SK-N-SH (cell line): Measurements from ENCODE around the gene ZNF470. TPM values are rescaled to one million over a fixed set of nuclear protein-coding genes. Genes with fewer than 3 reads are reported as not detected.
A peak's percentile ranks its signal among the peaks of the same experiment; 100 is the strongest.

Experiments
- CTCF ChIA-PET: fragments of 300-600, 350-600 bp; formaldehyde crosslinking; extraction: SDS; loops from one replicate; lab custom pipeline; 2021; lab: Yijun Ruan, JAX
- POLR2A ChIA-PET: fragments of 350-600 bp; sonication (Branson Sonifier 250); formaldehyde crosslinking; extraction: SDS; loops from one replicate; lab custom pipeline; 2020; ENCODE audit warnings: antibody characterized with exemption, inconsistent platforms; lab: Yijun Ruan, JAX
- DNase-seq: peaks from one replicate; pipeline ENCODE4 v3.0.0; 2012
- H2AFZ ChIP-seq: fragments of 200-600 bp; sonication (generic); 2 replicates; pipeline ENCODE4 v1.8.1; 2016; ENCODE audit warnings: antibody characterized with exemption, mild to moderate bottlenecking, low read depth
- H3F3A ChIP-seq: fragments of 200-600 bp; sonication (generic); replicated peaks from 2 replicates; pipeline ENCODE3; 2016; ENCODE audit warnings: antibody characterized with exemption, mild to moderate bottlenecking; ENCODE audit not compliant: insufficient read depth
- H3K27ac ChIP-seq, 2 experiments: fragments of 200-500 bp in 1 of 2; fragments of 200-600 bp in 1 of 2; sonication (Bioruptor generic) in 1 of 2; sonication (generic), shearing (Covaris generic) in 1 of 2; 2 replicates each; pipeline versions ENCODE4 v1.5.1 to v1.6.1; 2014 to 2016; ENCODE audit warnings: low read depth in 2 of 2, inconsistent platforms in 1 of 2, low read length in 1 of 2, mild to moderate bottlenecking in 1 of 2, mixed read lengths in 1 of 2
- H3K27me3 ChIP-seq: fragments of 200-600 bp; sonication (generic), shearing (Covaris generic); 2 replicates; pipeline ENCODE4 v1.6.1; 2016; ENCODE audit warnings: mixed run types; ENCODE audit not compliant: insufficient read depth
- H3K36me3 ChIP-seq, 2 experiments: fragments of 200-500 bp in 1 of 2; fragments of 200-600 bp in 1 of 2; sonication (Bioruptor generic) in 1 of 2; sonication (generic) in 1 of 2; replicated peaks in 1 of 2; 2 replicates each; pipeline versions ENCODE3 to v1.5.1; 2014 to 2016; ENCODE audit warnings: low read length in 1 of 2, mild to moderate bottlenecking in 1 of 2; ENCODE audit not compliant: insufficient read depth in 2 of 2, control insufficient read depth in 1 of 2
- H3K4me1 ChIP-seq, 2 experiments: fragments of 200-500 bp in 1 of 2; fragments of 200-600 bp in 1 of 2; sonication (Bioruptor generic) in 1 of 2; sonication (generic), shearing (Covaris generic) in 1 of 2; 2 replicates each; pipeline versions ENCODE4 v1.5.1 to v1.6.1; 2014 to 2016; ENCODE audit warnings: low read depth in 1 of 2, low read length in 1 of 2, mixed run types in 1 of 2; ENCODE audit not compliant: insufficient read depth in 2 of 2, control insufficient read depth in 1 of 2
- H3K4me2 ChIP-seq: fragments of 200-600 bp; sonication (generic), shearing (Covaris generic); 2 replicates; pipeline ENCODE4 v1.6.1; 2017; ENCODE audit warnings: mixed run types
- H3K4me3 ChIP-seq, 2 experiments: fragments of 200-500 bp in 1 of 2; fragments of 200-600 bp in 1 of 2; sonication (Bioruptor generic) in 1 of 2; sonication (generic), shearing (Covaris generic) in 1 of 2; 2 replicates each; pipeline versions ENCODE4 v1.5.1 to v1.8.1; 2014 to 2016; ENCODE audit warnings: low read depth in 2 of 2, inconsistent platforms in 1 of 2, low read length in 1 of 2, mild to moderate bottlenecking in 1 of 2, mixed read lengths in 1 of 2, moderate library complexity in 1 of 2
- H3K79me2 ChIP-seq: fragments of 200-600 bp; sonication (generic); 2 replicates; pipeline ENCODE4 v1.8.1; 2017; ENCODE audit warnings: mild to moderate bottlenecking; ENCODE audit not compliant: insufficient read depth
- H3K9ac ChIP-seq: fragments of 200-600 bp; sonication (generic); 2 replicates; pipeline ENCODE4 v1.6.1; 2017; ENCODE audit warnings: mixed run types
- H3K9me2 ChIP-seq: fragments of 200-600 bp; sonication (generic); 2 replicates; pipeline ENCODE4 v1.6.1; 2017; ENCODE audit warnings: mixed run types
- H3K9me3 ChIP-seq: fragments of 200-600 bp; sonication (generic); 2 replicates; pipeline ENCODE4 v1.6.1; 2017; ENCODE audit warnings: mixed run types, mild to moderate bottlenecking, moderate library complexity
- H4K20me1 ChIP-seq: fragments of 200-600 bp; sonication (generic); 2 replicates; pipeline ENCODE4 v1.6.1; 2017; ENCODE audit warnings: mild to moderate bottlenecking, mixed run types; ENCODE audit not compliant: insufficient read depth
- CTCF ChIP-seq: fragments of 200-600 bp; sonication (generic); IDR thresholded peaks from 2 replicates; pipeline ENCODE4 v1.6.1; 2017; ENCODE audit warnings: antibody characterized with exemption, mild to moderate bottlenecking, moderate library complexity
- EP300 ChIP-seq, 2 experiments: IDR thresholded peaks; 2 replicates each; pipeline versions ENCODE4 v1.4.0 to v1.6.1; 2012; ENCODE audit warnings: borderline replicate concordance in 1 of 2, low read depth in 1 of 2, low read length in 1 of 2
- FOXM1 ChIP-seq: IDR thresholded peaks from 2 replicates; pipeline ENCODE4 v1.4.0; 2012; ENCODE audit warnings: low read depth, mild to moderate bottlenecking
- GABPA ChIP-seq: IDR thresholded peaks from 2 replicates; pipeline ENCODE4 v1.4.0; 2012; ENCODE audit warnings: low read depth, mild to moderate bottlenecking
- IRF3 ChIP-seq: fragments of 150-350 bp; IDR thresholded peaks from 2 replicates; pipeline ENCODE4 v1.6.1; 2016; ENCODE audit warnings: mild to moderate bottlenecking, low read depth, low read length
- MXI1 ChIP-seq: IDR thresholded peaks from 2 replicates; pipeline ENCODE4 v1.6.1; 2012; ENCODE audit warnings: mild to moderate bottlenecking, low read depth, low read length, improper control_type of control experiment
- PBX3 ChIP-seq: IDR thresholded peaks from 2 replicates; pipeline ENCODE4; 2012
- POLR2AphosphoS5 ChIP-seq: IDR thresholded peaks from 2 replicates; pipeline ENCODE4 v1.6.1; 2012; ENCODE audit warnings: low read depth, low read length
- RFX5 ChIP-seq: IDR thresholded peaks from 2 replicates; pipeline ENCODE4 v1.6.1; 2012; ENCODE audit warnings: mild to moderate bottlenecking, improper control_type of control experiment, low read length
- TAF1 ChIP-seq: IDR thresholded peaks from 2 replicates; pipeline ENCODE4 v1.6.1; 2012; ENCODE audit warnings: low read depth, mild to moderate bottlenecking, low read length, moderate library complexity, borderline replicate concordance
- TEAD4 ChIP-seq: IDR thresholded peaks from 2 replicates; pipeline ENCODE4 v1.4.0; 2012; ENCODE audit warnings: mild to moderate bottlenecking, borderline replicate concordance; ENCODE audit not compliant: insufficient read depth
- YY1 ChIP-seq: IDR thresholded peaks from 2 replicates; pipeline ENCODE4 v1.4.0; 2012; ENCODE audit warnings: low read depth, mild to moderate bottlenecking
- WGBS: methylation state at CpG from one replicate; pipeline ENCODE4 v1.1.6; 2017; ENCODE audit warnings: low lambda C conversion rate; 5-methylcytosine and 5-hydroxymethylcytosine counted together
- polyA plus RNA-seq, 3 experiments: library from polyadenylated mRNA; depleted of rRNA; stranded (reverse); fragments of >200 nt; gene quantifications; 2 replicates each; pipeline ENCODE4 v1.2.3, GENCODE V29; 2012
- TF ChIP-seq, protein P1 (sequence below): IDR thresholded peaks from 2 replicates; pipeline ENCODE4 v1.4.0; 2012; ENCODE audit warnings: low read depth, borderline replicate concordance

Gene ZNF470
- polyA plus RNA-seq, 1 of the 3 experiments (the other 2 are of a cell fraction), result 2.5 TPM

- TF ChIP-seq CTCF (no peak), FOXM1 (no peak), GABPA (no peak)
- TF ChIP-seq, all 33 proteins: peak for 0
These were observed 41.9 kb upstream of the ZNF470 start (continued) for GRCh38 chr19:56525214-56525860.

- peaks cover 0 to 11% of the 10 kb centered on the region in 2 experiments; a peak in 1 of 4 replicates for H3K4me1 ChIP-seq
- H3K27ac ChIP-seq, result no peak overlapping the region
- no peaks in the 10 kb centered on the region for H3K27me3 ChIP-seq
- H3K79me2 ChIP-seq, result 0 out of 2 replicates have a peak, but pooled peaks cover 8% of the 10 kb centered on the region
- H2AFZ ChIP-seq, result no peak overlapping the region
- CTCF ChIA-PET, result interaction anchor here (1.3 kb wide), 1 partner anchor 24 kb away, joined by 5 read pairs; no protein-coding TSS in a partner anchor
- H3K4me3 ChIP-seq, result peak overlapping the region; percentile 81 to 83; a peak in 3 of 4 replicates
- no peaks in the 10 kb centered on the region for H4K20me1 ChIP-seq
- H3K9ac ChIP-seq, result no peak overlapping the region
- TF ChIP-seq FOXM1 (no peak), TEAD4 (no peak), IRF3 (no peak)
- TF ChIP-seq, all 33 proteins: peak for 0
- DNase-seq, result no peak
- peaks cover 11 to 21% of the 10 kb centered on the region in 2 experiments for H3K36me3 ChIP-seq
- WGBS, result 71% methylated on average over 3 of the region's 3 CpGs
- POLR2A ChIA-PET, result no interaction called here
- peaks cover 17% of the 10 kb centered on the region; the same call in 1 of the 2 replicates for H3K9me3 ChIP-seq
- peaks cover 4% of the 10 kb centered on the region for H3F3A ChIP-seq
- no peaks in the 10 kb centered on the region for H3K9me2 ChIP-seq
- 0 out of 2 replicates have a peak overlapping the region, but pooled peaks have one; percentile 68 for H3K4me2 ChIP-seq
These were observed 29.8 kb upstream of the ZNF470 start for GRCh38 chr19:56537442-56537841.

DNA sequence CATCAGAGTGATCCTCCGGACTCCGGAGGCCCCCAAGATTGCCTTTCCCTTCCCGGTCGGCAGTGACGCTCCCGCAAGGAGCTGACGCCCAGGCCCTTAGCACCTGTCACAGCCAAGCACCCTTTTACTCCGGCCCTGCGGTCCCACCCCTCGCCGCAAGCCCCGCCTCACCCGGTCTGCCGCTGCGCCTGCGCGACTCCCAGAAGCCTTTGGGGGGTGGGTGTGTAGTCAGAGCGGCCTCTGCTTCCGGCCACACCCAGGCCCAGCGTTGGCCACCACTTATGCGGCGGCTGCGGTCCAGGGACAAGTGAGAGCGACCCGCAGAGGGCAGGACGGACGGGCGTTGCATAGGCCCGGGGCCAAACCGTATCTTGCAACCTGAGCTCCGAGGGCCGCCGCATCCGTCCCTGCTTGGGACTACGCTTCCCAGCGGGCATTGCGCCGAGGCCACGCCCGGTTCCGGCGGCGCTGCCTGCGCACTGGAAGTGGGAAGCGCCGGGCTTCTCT, 29.0 kb upstream of the ZNF470 start:
- no peaks in the 10 kb centered on the region for H3K27me3 ChIP-seq
- peak overlapping the region; percentile 84 to 98 for H3K27ac ChIP-seq
- ChIA-PET POLR2A (no interaction called here), CTCF (interaction anchor here (1.3 kb wide), 1 partner anchor 25 kb away, joined by 5 read pairs; no protein-coding TSS in a partner anchor)
- H3K9ac ChIP-seq, result peak overlapping the region; percentile 41; the same call in 1 of the 2 replicates
- no peaks in the 10 kb centered on the region for H3K9me2 ChIP-seq
- H2AFZ ChIP-seq, result peak overlapping the region; percentile 83
- DNase-seq, result peak; percentile 95
- peak overlapping the region; percentile 81 to 83 for H3K4me3 ChIP-seq
- no peaks in the 10 kb centered on the region for H4K20me1 ChIP-seq
- peaks cover 11 to 29% of the 10 kb centered on the region in 2 experiments for H3K36me3 ChIP-seq
- 2% methylated on average over 27 of the region's 46 CpGs for WGBS
- peaks cover 21% of the 10 kb centered on the region; the same call in 1 of the 2 replicates for H3K9me3 ChIP-seq
- peaks cover 0 to 11% of the 10 kb centered on the region in 2 experiments; a peak in 1 of 4 replicates for H3K4me1 ChIP-seq
- 0 out of 2 replicates have a peak, but pooled peaks cover 8% of the 10 kb centered on the region for H3K79me2 ChIP-seq
- peak overlapping the region; percentile 68 for H3K4me2 ChIP-seq
- H3F3A ChIP-seq, result peaks cover 4% of the 10 kb centered on the region
- no peak for TF ChIP-seq PBX3
- TF ChIP-seq TAF1, result no peak
- peak; percentile 57; the same call in 1 of the 2 replicates for TF ChIP-seq MXI1
- peak; percentile 77 for TF ChIP-seq GABPA
- TF ChIP-seq TEAD4, result no peak
- TF ChIP-seq EP300 (IDR thresholded peaks at IDR 0.05; ENCODE audit: borderline replicate concordance in 1 of 2, low read depth in 1 of 2, low read length in 1 of 2), result no peak
- TF ChIP-seq FOXM1, result no peak
- TF ChIP-seq RFX5, result no peak
- TF ChIP-seq POLR2AphosphoS5, result peak; percentile 44; the same call in 1 of the 2 replicates
- no peak for TF ChIP-seq YY1
- TF ChIP-seq, protein P1, sequence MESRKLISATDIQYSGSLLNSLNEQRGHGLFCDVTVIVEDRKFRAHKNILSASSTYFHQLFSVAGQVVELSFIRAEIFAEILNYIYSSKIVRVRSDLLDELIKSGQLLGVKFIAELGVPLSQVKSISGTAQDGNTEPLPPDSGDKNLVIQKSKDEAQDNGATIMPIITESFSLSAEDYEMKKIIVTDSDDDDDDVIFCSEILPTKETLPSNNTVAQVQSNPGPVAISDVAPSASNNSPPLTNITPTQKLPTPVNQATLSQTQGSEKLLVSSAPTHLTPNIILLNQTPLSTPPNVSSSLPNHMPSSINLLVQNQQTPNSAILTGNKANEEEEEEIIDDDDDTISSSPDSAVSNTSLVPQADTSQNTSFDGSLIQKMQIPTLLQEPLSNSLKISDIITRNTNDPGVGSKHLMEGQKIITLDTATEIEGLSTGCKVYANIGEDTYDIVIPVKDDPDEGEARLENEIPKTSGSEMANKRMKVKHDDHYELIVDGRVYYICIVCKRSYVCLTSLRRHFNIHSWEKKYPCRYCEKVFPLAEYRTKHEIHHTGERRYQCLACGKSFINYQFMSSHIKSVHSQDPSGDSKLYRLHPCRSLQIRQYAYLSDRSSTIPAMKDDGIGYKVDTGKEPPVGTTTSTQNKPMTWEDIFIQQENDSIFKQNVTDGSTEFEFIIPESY, result no peak
